BLaER1 treated with 17β-estradiol and CSF1 and Interleukin-3, amounts not matched to agents 10 nM and 100 nM (cell line): ENCODE data around the gene ABCC9.
A peak's percentile ranks its signal among the peaks of the same experiment; 100 is the strongest.

ENCODE experiments used
- H3K27ac ChIP-seq, 11 experiments: shearing (Covaris generic); formaldehyde crosslinking; 2 replicates each; pipeline ENCODE4 v1.8.1; 2022
- H3K27me3 ChIP-seq, 11 experiments: shearing (Covaris generic); formaldehyde crosslinking; 2 replicates each; pipeline ENCODE4 v1.8.1; 2022
- H3K36me3 ChIP-seq, 11 experiments: shearing (Covaris generic); formaldehyde crosslinking; 2 replicates each; pipeline ENCODE4 v1.8.1; 2022
- H3K4me1 ChIP-seq, 10 experiments: shearing (Covaris generic); formaldehyde crosslinking; 2 replicates each; pipeline ENCODE4 v1.8.1; 2022
- H3K4me2 ChIP-seq, 11 experiments: shearing (Covaris generic); formaldehyde crosslinking; 2 replicates each; pipeline ENCODE4 v1.8.1; 2022
- H3K4me3 ChIP-seq, 10 experiments: shearing (Covaris generic); formaldehyde crosslinking; 2 replicates each; pipeline ENCODE4 v1.8.1; 2022
- H3K9ac ChIP-seq, 11 experiments: shearing (Covaris generic); formaldehyde crosslinking; 2 replicates each; pipeline ENCODE4 v1.8.1; 2022
- H3K9me3 ChIP-seq, 11 experiments: shearing (Covaris generic); formaldehyde crosslinking; replicated peaks in 1 of 11; 2 replicates each; pipeline ENCODE4 v1.8.1; 2022
- H4K20me1 ChIP-seq, 11 experiments: shearing (Covaris generic); formaldehyde crosslinking; 2 replicates each; pipeline ENCODE4 v1.8.1; 2022
- Cebpa-rat ChIP-seq, 11 experiments: shearing (Covaris generic); IDR thresholded peaks; 2 replicates each; pipeline ENCODE4 v1.8.1; 2022

The ABCC9 gene

DNA sequence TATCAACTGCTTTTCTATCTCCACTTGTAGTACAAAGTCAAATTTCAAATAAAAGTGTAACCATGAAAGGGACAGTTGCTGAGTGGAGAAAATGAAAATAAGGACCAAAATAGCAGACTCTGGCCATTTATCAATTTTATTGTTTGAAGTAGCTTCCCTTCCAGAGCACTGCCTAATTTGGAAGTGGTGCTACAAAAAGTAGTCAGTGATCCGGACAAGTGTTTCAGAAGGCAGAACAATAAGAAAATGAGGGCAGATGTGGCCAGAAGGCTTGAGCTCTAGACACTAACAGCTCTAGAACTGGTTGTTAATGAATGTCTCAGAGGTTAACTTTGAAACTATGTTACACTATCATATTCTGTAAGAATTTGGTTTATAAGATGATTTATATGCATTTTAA, 48.9 kb downstream of the ABCC9 start:
- TF ChIP-seq Cebpa-rat (IDR thresholded peaks at IDR 0.05): no peak
- Histone ChIP-seq H3K9me3 (no peaks in the 10 kb centered on the region; a peak in 1 of 22 replicates), H3K9ac (no peak overlapping the region)

DNA sequence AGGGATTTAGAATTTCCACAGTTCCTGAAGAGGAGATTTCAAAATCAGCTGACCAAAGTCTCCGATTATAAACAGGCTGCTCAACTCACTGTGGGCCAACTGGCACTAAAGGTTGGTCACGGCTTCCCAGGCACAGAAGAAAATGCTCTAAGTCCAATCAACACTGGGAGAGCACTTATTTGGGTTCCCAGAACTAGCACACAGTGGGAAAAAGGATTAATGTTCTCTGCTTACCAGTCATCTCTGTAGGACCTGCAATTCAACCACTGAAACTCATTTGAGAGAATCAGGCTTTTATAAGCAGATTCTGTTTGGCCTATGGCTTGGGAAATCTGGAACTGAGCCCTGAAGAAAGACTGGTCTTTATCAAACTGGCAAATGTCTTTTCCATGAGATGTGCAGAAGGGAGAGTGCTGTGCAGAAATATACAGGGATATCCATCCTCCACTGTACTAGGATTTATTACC, 49.4 kb downstream of the ABCC9 start:
- no peak for TF ChIP-seq Cebpa-rat (IDR thresholded peaks at IDR 0.05)
- Histone ChIP-seq H3K9me3 (no peaks in the 10 kb centered on the region; a peak in 1 of 22 replicates), H3K27ac (no peak overlapping the region), H3K36me3 (no peaks in the 10 kb centered on the region), H3K4me3 (no peak overlapping the region), H3K4me1 (no peaks in the 10 kb centered on the region), H4K20me1 (no peaks in the 10 kb centered on the region), H3K27me3 (no peaks in the 10 kb centered on the region), H3K9ac (no peak overlapping the region), H3K4me2 (no peak overlapping the region)

More for the DNA sequence above, 48.9 kb downstream of the ABCC9 start:
- Histone ChIP-seq H4K20me1 (no peaks in the 10 kb centered on the region), H3K4me1 (no peaks in the 10 kb centered on the region), H3K36me3 (no peaks in the 10 kb centered on the region), H3K4me3 (no peak overlapping the region), H3K27ac (no peak overlapping the region), H3K4me2 (no peak overlapping the region), H3K27me3 (no peaks in the 10 kb centered on the region)

GRCh38 chr12:21888276-21888863, 52.9 kb downstream of the ABCC9 start:
- no peaks in the 10 kb centered on the region for H3K27me3 ChIP-seq
- H3K9me3 ChIP-seq: no peaks in the 10 kb centered on the region
- no peaks in the 10 kb centered on the region for H4K20me1 ChIP-seq
- no peak overlapping the region for H3K4me2 ChIP-seq
- TF ChIP-seq Cebpa-rat (IDR thresholded peaks at IDR 0.05): no peak
- H3K27ac ChIP-seq: no peak overlapping the region
- no peak overlapping the region for H3K4me3 ChIP-seq
- no peak overlapping the region for H3K9ac ChIP-seq
- H3K36me3 ChIP-seq: no peaks in the 10 kb centered on the region
- H3K4me1 ChIP-seq: no peaks in the 10 kb centered on the region

DNA sequence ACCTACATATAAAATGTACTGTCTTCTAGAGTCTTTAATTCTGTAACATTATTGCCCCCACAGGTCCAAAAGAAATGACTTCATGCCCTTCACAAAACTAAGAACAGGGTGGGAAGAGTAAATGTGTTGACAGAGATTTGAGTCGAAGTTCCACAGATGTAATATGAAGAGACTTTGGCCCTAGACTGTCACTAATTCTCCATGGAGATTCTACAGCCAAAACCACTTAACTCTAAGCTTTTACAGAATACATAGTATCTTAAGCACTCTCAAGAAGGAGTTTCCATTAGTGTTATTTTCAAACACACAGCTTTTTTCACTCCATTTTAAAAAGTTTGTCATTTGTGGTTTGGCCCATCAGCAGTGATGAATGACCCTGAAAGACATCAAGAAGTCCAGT, 56.3 kb downstream of the ABCC9 start:
- Histone ChIP-seq H3K27me3 (no peaks in the 10 kb centered on the region), H3K9me3 (no peaks in the 10 kb centered on the region), H3K4me3 (no peak overlapping the region), H3K9ac (no peak overlapping the region), H4K20me1 (no peaks in the 10 kb centered on the region), H3K36me3 (no peaks in the 10 kb centered on the region), H3K4me1 (no peaks in the 10 kb centered on the region), H3K4me2 (no peak overlapping the region), H3K27ac (no peak overlapping the region)
- TF ChIP-seq Cebpa-rat (IDR thresholded peaks at IDR 0.05): no peak

- Histone ChIP-seq H3K36me3 (no peaks in the 10 kb centered on the region), H3K27me3 (no peaks in the 10 kb centered on the region), H3K9ac (no peak overlapping the region), H3K9me3 (no peaks in the 10 kb centered on the region), H3K27ac (no peak overlapping the region), H3K4me1 (no peaks in the 10 kb centered on the region), H4K20me1 (no peaks in the 10 kb centered on the region), H3K4me2 (no peak overlapping the region), H3K4me3 (no peak overlapping the region)
- no peak for TF ChIP-seq Cebpa-rat (IDR thresholded peaks at IDR 0.05)
Observed at GRCh38 chr12:21882635-21883034, 58.6 kb downstream of the ABCC9 start.

GRCh38 chr12:21881965-21882364, 59.3 kb downstream of the ABCC9 start:
- no peak overlapping the region for H3K9ac ChIP-seq
- H4K20me1 ChIP-seq: no peaks in the 10 kb centered on the region
- H3K4me2 ChIP-seq: no peak overlapping the region
- TF ChIP-seq Cebpa-rat (IDR thresholded peaks at IDR 0.05): no peak
- H3K36me3 ChIP-seq: no peaks in the 10 kb centered on the region
- H3K27me3 ChIP-seq: no peaks in the 10 kb centered on the region
- H3K4me3 ChIP-seq: no peak overlapping the region
- H3K9me3 ChIP-seq: no peaks in the 10 kb centered on the region
- no peak overlapping the region for H3K27ac ChIP-seq
- no peaks in the 10 kb centered on the region for H3K4me1 ChIP-seq

DNA sequence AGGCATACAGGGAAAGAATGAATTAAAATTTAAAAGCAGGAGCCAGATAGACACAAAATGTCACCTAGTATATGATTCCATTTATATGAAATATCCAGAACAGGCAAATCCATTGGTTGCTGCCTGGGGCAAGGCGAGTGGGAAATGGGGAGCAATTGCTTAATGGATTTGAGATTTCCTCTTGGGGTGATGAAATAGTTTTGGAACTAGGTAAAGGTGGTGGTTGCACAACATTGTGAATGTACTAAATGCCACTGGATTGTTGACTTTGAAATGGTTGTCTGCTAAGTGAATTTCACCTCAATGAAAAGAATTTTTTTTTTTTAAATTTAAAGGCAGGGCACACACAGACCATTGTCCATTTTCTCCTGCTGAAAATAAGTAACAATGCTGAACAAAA, 61.9 kb downstream of the ABCC9 start:
- Histone ChIP-seq H3K27ac (no peak overlapping the region), H3K27me3 (no peaks in the 10 kb centered on the region), H3K4me3 (no peak overlapping the region), H3K36me3 (no peaks in the 10 kb centered on the region), H3K4me2 (no peak overlapping the region), H4K20me1 (no peaks in the 10 kb centered on the region), H3K4me1 (no peaks in the 10 kb centered on the region), H3K9me3 (no peaks in the 10 kb centered on the region), H3K9ac (no peak overlapping the region)
- TF ChIP-seq Cebpa-rat (IDR thresholded peaks at IDR 0.05): 0 out of 22 replicates have a peak, but pooled peaks of 1 of the 11 experiments have one; percentile 15

- Histone ChIP-seq H3K9me3 (peaks cover 0 to 5% (median 0%) of the 10 kb centered on the region in 11 experiments; a peak in 3 of 22 replicates), H3K4me2 (no peak overlapping the region), H3K4me1 (no peaks in the 10 kb centered on the region), H3K27ac (no peak overlapping the region), H3K36me3 (no peaks in the 10 kb centered on the region), H4K20me1 (no peaks in the 10 kb centered on the region), H3K9ac (no peak overlapping the region), H3K27me3 (no peaks in the 10 kb centered on the region), H3K4me3 (no peak overlapping the region)
- TF ChIP-seq Cebpa-rat (IDR thresholded peaks at IDR 0.05): no peak
Observed at GRCh38 chr12:21877293-21877982, 63.8 kb downstream of the ABCC9 start.

DNA sequence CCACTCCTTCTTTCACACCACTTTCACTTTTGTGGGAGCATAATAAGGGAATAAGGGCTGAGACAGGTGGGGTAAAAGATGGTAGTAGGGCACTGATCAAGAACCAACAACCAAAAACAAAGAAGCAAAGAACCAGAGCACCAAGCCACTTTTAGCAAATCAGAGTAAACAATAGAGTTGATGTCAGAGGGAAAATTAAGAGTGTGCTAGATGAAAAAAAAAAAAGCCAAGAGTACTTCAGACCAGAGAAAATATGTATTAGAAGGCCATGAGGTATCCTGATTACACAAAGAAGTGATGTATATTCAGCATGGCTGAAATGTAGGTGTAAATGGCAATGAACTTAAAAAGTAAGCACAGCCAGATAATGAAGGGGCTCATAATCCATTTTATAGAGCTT, 75.4 kb downstream of the ABCC9 start:
- TF ChIP-seq Cebpa-rat (IDR thresholded peaks at IDR 0.05): no peak
- Histone ChIP-seq H3K27ac (no peak overlapping the region), H3K4me3 (no peak overlapping the region), H3K9me3 (peaks cover 0 to 12% (median 0%) of the 10 kb centered on the region in 11 experiments; a peak in 3 of 22 replicates), H3K4me2 (no peak overlapping the region), H3K27me3 (no peaks in the 10 kb centered on the region), H4K20me1 (no peaks in the 10 kb centered on the region), H3K4me1 (no peaks in the 10 kb centered on the region), H3K36me3 (no peaks in the 10 kb centered on the region), H3K9ac (no peak overlapping the region)

DNA sequence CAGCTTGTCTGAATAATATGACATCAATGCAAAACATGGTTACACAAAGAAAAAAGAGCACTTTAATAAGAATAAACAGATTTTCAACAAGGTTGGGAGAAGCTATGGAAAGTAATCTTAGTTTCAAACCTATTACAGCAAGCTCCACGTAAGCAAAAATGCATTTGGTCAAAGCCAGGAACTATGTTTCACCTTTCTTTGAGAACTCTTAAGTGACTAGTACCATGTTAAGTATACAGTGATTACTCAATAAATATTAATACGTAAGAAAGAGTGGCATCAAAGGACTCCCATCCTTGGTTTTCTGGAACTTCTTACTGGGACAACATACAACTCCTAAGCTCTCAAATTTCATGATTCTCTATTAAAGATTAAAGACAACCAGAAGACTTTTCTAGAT, 80.7 kb downstream of the ABCC9 start:
- H3K4me2 ChIP-seq: no peak overlapping the region
- H3K9ac ChIP-seq: no peak overlapping the region
- H3K4me1 ChIP-seq: no peaks in the 10 kb centered on the region
- no peaks in the 10 kb centered on the region for H3K36me3 ChIP-seq
- no peak overlapping the region for H3K4me3 ChIP-seq
- H3K27me3 ChIP-seq: no peaks in the 10 kb centered on the region
- no peak overlapping the region for H3K27ac ChIP-seq
- no peak for TF ChIP-seq Cebpa-rat (IDR thresholded peaks at IDR 0.05)
- H4K20me1 ChIP-seq: no peaks in the 10 kb centered on the region
- H3K9me3 ChIP-seq: no peaks in the 10 kb centered on the region
